Tibial nerve (tissue), 4 donors: ENCODE results near the gene NDUFA9.

ENCODE experiments used
- EP300 ChIP-seq, 2 donors: sonication (generic); formaldehyde crosslinking; IDR thresholded peaks; one replicate each; pipeline ENCODE4 v1.6.1; 2017; ENCODE audit warnings: antibody characterized with exemption in 2 of 2, mild to moderate bottlenecking in 1 of 2
- TF ChIP-seq, protein P1 (sequence below), 5 experiments: fragments of 200-600 bp in 3 of 5; fragments of 450-650 bp in 2 of 5; sonication (generic) in 3 of 5; IDR thresholded peaks; one replicate each; pipeline ENCODE4 v1.5.1; 2016 to 2019; ENCODE audit warnings: antibody characterized with exemption in 5 of 5, mild to moderate bottlenecking in 3 of 5, moderate library complexity in 2 of 5

DNA sequence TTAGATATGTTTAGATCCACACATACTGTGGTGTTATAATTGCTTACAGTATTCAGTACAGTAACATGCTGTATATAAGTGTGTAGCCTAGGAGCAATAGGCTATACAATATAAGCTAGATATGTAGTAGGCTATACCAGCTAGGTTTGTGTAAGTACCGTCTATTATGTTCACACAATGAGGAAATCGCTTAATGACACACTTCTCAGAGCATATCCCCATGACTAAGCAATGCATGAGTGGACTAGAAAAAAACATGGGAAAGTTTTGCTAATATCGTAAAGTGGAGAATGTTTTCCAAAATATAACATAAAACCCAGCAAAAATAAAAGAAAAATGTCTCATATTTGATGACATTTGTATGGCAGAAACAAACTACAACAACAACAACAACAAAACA, 27.4 kb upstream of the NDUFA9 start:
- TF ChIP-seq, protein P1, sequence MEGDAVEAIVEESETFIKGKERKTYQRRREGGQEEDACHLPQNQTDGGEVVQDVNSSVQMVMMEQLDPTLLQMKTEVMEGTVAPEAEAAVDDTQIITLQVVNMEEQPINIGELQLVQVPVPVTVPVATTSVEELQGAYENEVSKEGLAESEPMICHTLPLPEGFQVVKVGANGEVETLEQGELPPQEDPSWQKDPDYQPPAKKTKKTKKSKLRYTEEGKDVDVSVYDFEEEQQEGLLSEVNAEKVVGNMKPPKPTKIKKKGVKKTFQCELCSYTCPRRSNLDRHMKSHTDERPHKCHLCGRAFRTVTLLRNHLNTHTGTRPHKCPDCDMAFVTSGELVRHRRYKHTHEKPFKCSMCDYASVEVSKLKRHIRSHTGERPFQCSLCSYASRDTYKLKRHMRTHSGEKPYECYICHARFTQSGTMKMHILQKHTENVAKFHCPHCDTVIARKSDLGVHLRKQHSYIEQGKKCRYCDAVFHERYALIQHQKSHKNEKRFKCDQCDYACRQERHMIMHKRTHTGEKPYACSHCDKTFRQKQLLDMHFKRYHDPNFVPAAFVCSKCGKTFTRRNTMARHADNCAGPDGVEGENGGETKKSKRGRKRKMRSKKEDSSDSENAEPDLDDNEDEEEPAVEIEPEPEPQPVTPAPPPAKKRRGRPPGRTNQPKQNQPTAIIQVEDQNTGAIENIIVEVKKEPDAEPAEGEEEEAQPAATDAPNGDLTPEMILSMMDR (IDR thresholded peaks at IDR 0.05) = no peak
- TF ChIP-seq EP300 (IDR thresholded peaks at IDR 0.05) = no peak
